Keratinocyte (primary cell): ENCODE results near the gene MGAT4A.

Source experiments
- CTCF ChIP-seq, 3 experiments: IDR thresholded peaks in 1 of 3; conservative IDR thresholded peaks in 1 of 3; optimal IDR thresholded peaks in 1 of 3; 2 replicates in 2 of 3; 3 replicates in 1 of 3; pipeline versions ENCODE3 to v1.5.1; 2011; ENCODE audit warnings: low read length in 3 of 3, mild to moderate bottlenecking in 3 of 3, moderate library complexity in 2 of 3, control low read depth in 1 of 3, inconsistent platforms in 1 of 3; ENCODE audit not compliant: insufficient read depth in 2 of 3; ENCODE audit errors: extremely low read depth in 1 of 3
- EZH2 ChIP-seq: IDR thresholded peaks from one replicate; pipeline ENCODE4 v1.6.1; 2012; ENCODE audit warnings: inconsistent platforms, mild to moderate bottlenecking, low read length, moderate library complexity

GRCh38 chr2:98572211-98572610, 158.7 kb downstream of the MGAT4A start:
- TF ChIP-seq CTCF (optimal IDR thresholded peaks at IDR 0.05 in 1 of 3, IDR thresholded peaks at IDR 0.05 in 1 of 3, conservative IDR thresholded peaks at IDR 0.05 in 1 of 3; ENCODE audit: extremely low read depth in 1 of 3, insufficient read depth in 2 of 3, low read length in 3 of 3) (no peak), EZH2 (no peak)
